HL-60/S4 treated with phorbol 12-myristate 13-acetate at 8.2 ng/mL for 4 days and 3 days (cell line): ENCODE measurements around the gene N4BP2L2.
"Not testable (repeated sequence)": the region's sequence is repeated elsewhere in the genome, so short reads cannot be mapped to it uniquely, and the experiment has no call there.

Source experiments
- in situ Hi-C: fragments of 300-500 bp; cut with MboI; formaldehyde crosslinking; loops from 2 replicates; pipeline ENCODE4 v1.15.0; 2022; ENCODE audit warnings: low sequenced_read_pairs

The N4BP2L2 gene

DNA sequence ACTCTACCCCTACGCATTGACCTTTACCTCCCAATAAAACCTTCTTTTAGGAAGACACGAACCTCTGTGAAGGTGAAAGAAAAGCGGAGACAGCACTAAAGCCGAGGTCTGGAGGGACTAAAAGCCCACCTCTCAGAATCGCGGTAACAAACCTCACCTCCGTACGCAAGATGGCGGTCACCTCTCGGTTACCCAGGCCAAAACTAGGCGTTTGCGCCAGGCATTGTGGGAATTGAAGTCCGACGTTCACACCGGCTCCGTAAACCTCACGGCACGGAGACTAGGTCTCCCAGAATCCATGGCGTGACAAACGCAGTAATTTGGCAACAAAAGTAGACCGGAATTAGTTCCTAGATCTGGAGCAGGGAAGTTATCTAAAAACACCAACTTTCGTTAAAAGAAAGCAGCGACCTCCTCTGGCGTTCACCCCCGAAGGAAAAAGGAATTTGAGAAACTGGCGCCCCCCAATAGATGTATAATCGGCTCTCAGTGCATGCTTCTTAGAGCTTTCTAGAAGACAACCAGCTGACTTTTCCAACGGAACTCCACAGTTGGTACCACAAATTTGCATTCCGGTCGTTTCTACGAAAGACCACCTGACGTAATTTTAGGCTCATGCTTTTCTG is at the start of gene N4BP2L2:
TSS of gene N4BP2L2 (minus strand) at position 175 of the 626 bp plus-strand sequence. CDS start 1,768 bp downstream, outside the sequence.
- in situ Hi-C loops, result no loop called here

- in situ Hi-C loops, result no loop called here
Observed at GRCh38 chr13:32587811-32588170, 49.2 kb upstream of the N4BP2L2 start.

DNA sequence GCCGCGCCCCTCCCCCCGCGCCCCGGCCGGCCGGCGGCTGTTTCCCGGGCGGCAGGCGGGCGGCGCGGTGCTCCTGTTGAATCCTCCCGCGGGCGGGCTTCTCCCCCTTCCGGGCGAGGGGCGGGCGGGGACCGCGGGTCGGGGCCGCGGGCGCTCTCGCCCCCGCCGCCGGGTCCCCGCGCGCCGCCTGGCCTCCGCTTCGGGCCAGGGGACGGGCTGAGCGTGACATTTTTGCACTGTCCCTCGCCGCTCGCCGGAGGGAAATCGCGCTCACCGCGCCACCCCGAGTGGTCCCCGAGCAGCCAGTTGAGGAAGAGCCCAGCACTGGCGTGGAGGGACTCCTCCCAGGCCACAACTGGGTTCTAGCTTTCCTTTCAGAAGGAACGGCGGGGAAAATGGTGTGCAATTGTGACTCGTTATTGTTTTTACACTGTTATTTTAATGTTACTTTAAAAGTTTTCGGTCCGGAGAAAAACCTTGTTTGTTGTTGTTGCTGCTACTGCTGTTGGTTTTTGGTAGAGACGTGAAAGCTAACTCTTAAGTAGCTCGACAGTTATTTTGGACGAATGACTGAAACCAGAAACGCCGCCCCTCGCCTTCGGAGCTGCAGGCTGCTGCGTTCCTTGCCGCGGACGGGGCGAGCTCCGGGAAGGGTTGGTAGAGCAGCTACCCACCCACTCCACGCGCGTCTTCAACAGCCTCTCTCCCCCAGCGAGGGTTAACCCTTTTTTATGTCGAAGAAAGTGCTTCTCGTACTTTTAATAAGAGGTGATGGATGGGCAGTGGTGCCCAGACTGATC is 48.6 kb upstream of the N4BP2L2 start:
- in situ Hi-C loops, result no loop called here

DNA sequence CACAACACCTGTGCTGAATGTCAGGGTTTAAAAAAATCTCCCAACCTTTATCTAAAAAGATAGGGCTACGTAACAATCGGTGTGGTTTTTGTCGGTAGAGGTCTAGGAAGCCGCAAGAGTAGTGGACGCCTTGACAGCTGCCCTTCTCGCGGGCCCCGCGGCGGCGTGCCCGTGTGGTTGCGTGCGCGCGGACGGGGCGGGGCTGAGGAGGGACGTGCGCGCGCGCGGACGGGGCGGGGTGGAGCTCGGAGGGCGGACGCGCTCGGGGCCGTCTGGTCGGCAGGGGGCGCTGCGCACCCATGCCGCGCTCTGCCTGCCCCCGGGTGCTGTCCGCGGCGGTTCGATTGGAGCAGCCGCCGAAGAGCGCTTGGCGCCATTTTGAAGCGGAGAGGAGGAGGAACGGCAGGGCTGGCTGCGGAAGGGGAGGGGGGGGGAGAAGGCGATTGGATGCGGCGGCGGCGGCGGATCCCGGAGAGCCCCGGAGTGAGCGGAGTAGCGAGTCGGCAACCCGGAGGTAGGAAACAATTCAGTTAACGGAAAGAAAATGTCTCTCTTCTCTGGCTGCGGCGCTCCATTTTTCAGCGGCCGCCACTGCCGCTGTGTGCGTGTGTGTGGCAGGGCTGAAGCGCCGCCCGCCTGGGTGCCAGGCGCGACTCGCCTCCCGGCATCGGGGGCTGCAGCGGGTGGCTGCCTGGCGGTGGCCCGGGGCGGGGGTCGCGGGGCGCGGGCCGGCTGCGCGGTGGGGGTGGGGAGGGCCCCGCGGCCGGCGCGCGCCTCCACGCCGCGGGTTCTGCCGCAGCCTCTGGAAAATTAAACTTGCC is 47.7 kb upstream of the N4BP2L2 start, which contains the start of gene PDS5B:
TSS of gene PDS5B (plus strand) at position 373 of the 821 bp plus-strand sequence. CDS start 62,321 bp downstream, outside the sequence.
- in situ Hi-C loops, result no loop called here

DNA sequence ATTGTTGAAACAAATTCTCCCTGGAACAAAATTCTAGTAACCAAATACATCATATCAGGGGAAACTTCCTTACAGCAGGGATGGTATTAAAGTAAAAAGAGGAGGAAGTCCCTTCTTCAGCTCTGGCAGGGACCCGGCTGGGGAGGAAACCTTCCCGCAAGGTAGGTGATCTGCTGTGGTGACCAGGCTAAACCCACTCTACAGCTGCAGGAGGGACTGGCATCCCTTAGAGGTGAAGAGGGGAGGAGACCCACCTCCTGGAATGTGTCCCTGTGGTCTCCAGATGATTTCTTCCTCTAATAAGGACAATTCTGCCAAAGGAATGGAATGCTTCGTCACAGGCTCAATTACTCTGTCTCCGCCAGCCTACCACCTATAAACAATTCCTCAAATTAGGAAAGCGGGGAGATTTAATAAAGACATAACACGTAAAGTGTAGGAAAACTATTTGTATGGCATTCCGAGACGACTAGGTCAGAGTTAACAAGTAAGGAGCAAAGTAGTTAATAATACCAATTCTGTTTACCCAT is 47.0 kb upstream of the N4BP2L2 start:
- in situ Hi-C loops, result no loop called here

- in situ Hi-C loops, result no loop called here
Observed at GRCh38 chr13:32582991-32583390, 44.4 kb upstream of the N4BP2L2 start.

GRCh38 chr13:32582281-32582680 is 43.7 kb upstream of the N4BP2L2 start:
- in situ Hi-C loops, result no loop called here

- in situ Hi-C loops, result no loop called here
Observed at GRCh38 chr13:32581177-32581786, 42.7 kb upstream of the N4BP2L2 start.

DNA sequence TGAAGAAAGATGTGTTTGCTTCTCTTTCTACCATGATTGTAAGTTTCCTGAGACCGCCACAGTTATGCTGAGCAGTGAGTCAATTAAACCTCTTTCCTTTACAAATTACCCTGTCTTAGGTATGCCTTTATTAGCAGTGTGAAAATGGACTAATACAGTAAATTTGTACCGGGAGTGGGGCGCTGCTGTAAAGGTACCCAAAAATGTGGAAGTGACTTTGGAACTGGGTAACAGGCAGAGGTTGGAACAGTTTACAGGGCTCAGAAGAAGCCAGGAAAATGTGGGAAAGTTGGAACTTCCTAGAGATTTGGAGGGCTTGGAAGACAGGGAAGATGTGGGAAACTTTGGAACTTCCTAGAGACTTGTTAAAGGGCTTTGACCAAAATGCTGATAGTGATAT is 38.4 kb upstream of the N4BP2L2 start:
- in situ Hi-C loops, result no loop called here

GRCh38 chr13:32575687-32576086 is 37.1 kb upstream of the N4BP2L2 start:
- in situ Hi-C loops, result not testable (repeated sequence)

DNA sequence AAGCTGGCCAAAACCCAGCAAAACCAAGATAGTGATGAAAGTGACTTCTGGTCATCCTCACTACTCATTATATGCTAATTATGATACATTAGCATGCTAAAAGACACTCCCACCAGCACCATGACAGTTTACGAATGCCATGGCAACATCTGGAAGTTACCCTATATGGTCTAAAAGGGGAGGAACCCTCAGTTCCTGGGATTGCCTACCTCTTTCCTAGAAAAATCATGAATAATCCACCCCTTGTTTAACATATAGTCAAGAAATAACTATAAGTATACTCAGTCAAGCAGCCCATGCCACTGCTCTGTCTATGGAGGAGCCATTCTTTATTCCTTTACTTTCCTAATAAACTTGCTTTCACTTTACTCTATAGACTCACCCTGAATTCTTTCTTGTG is 22.2 kb upstream of the N4BP2L2 start:
- in situ Hi-C loops, result not testable (repeated sequence)

- in situ Hi-C loops, result no loop called here
Observed at GRCh38 chr13:32555613-32556012, 17.0 kb upstream of the N4BP2L2 start.

DNA sequence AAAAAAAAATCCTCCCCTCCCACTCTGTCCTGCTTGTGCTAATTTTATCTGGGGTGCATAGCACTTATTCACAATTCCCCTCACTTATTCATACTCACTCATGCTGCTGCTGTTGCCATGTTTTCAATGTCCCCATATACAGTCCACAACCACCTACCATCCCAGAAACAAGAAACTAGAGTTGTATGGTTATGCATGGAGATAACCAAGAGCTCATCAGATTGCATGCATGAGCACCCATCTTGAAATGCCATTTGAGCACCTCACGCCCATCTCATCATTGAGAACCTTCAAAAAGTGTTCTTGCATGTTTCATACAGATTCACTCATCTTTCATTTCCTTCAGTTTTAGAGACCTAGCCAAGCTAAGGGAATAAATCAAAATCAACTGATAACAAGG is 15.1 kb upstream of the N4BP2L2 start:
- in situ Hi-C loops, result no loop called here

- in situ Hi-C loops, result no loop called here
Observed at GRCh38 chr13:32549788-32550187, 11.2 kb upstream of the N4BP2L2 start.

DNA sequence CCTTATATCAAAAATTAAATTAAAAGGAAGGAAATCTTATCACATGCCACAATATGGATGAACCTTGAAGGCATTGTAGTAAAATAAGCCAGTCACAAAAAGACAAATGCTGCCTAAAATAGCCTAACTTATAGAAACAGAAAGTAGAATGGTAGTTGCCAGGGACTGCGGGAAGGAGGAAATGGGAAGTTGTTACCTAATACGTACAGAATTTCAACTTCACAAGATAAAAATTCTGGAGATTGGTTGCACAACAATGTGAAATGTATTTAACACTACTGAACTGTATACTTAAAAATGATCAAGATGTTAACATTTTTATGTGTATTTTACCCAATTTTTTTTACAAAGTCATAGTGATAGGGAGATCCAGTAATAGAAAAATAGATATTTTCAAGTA is 10.2 kb upstream of the N4BP2L2 start:
- in situ Hi-C loops, result no loop called here

- in situ Hi-C loops, result no loop called here
Observed at GRCh38 chr13:32545083-32545482, 6.5 kb upstream of the N4BP2L2 start.

DNA sequence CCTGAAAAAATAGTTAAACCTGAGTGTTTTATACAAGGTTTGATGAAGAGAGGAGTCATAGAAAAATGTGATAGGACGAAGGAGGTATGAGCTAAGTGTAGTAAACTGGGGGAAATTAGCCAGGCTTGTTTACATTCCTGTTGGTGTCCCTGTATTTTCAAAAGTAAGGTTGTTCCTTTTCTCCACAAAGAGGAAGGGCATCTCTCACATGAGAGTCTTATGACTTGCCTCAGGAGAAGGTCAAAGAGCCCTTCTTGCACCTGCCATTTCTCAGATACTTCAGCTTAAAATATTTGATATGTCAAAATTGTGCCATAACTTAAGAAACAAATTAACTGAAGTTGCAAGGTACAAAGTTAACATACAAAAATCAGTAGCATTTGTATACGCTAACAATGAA is 3.6 kb upstream of the N4BP2L2 start:
- in situ Hi-C loops, result no loop called here

- in situ Hi-C loops, result no loop called here
Observed at GRCh38 chr13:32538143-32538620, 413 bp downstream of the N4BP2L2 start.

GRCh38 chr13:32537580-32538142 is 934 bp downstream of the N4BP2L2 start:
- in situ Hi-C loops, result no loop called here

- in situ Hi-C loops, result no loop called here
Observed at GRCh38 chr13:32535748-32536147, 2.8 kb downstream of the N4BP2L2 start.
